Medulla oblongata (tissue), 1 donor: Measurements from ENCODE around the gene RPL29.

Experiments used
- DNase-seq: peaks from one replicate; pipeline ENCODE4 v3.0.0-alpha.2; 2015; ENCODE audit errors: extremely low spot score

The RPL29 gene

GRCh38 chr3:51966016-51966415 lies 29.7 kb downstream of the RPL29 start:
- peak; percentile 86 for DNase-seq

- no peak for DNase-seq
Observed at GRCh38 chr3:51964521-51964920, 31.2 kb downstream of the RPL29 start.

GRCh38 chr3:51963951-51964451 lies 31.7 kb downstream of the RPL29 start:
- DNase-seq, result peak; percentile 32

GRCh38 chr3:51962854-51963530 lies 32.7 kb downstream of the RPL29 start:
- DNase-seq, result peak; percentile 39

- no peak for DNase-seq
Observed at GRCh38 chr3:51961602-51962569, 33.8 kb downstream of the RPL29 start.

GRCh38 chr3:51961011-51961410 lies 34.7 kb downstream of the RPL29 start:
- no peak for DNase-seq

- no peak for DNase-seq
Observed at GRCh38 chr3:51960386-51960785, 35.3 kb downstream of the RPL29 start.

GRCh38 chr3:51959651-51960050 lies 36.0 kb downstream of the RPL29 start:
- no peak for DNase-seq

- DNase-seq, result no peak
Observed at GRCh38 chr3:51958603-51959521, 36.8 kb downstream of the RPL29 start.

GRCh38 chr3:51957520-51958205 lies 38.0 kb downstream of the RPL29 start:
- no peak for DNase-seq

- peak; percentile 61 for DNase-seq
Observed at GRCh38 chr3:51955893-51956770, 39.6 kb downstream of the RPL29 start.

GRCh38 chr3:51955175-51955892 lies 40.4 kb downstream of the RPL29 start, which contains the start of gene GPR62:
Gene GPR62, plus strand, starts transcription at chr3:51955381. Its CDS starts 272 bp downstream, at chr3:51955653.
- DNase-seq, result peak; percentile 89

- DNase-seq, result no peak
Observed at GRCh38 chr3:51954713-51955112, 41.0 kb downstream of the RPL29 start.

- peak; percentile 9 for DNase-seq
Observed at GRCh38 chr3:51954105-51954504, 41.6 kb downstream of the RPL29 start.

- DNase-seq, result no peak
Observed at GRCh38 chr3:51953445-51953844, 42.2 kb downstream of the RPL29 start.

GRCh38 chr3:51950899-51951298 lies 44.8 kb downstream of the RPL29 start:
- DNase-seq, result no peak

GRCh38 chr3:51949121-51949520 lies 46.6 kb downstream of the RPL29 start:
- no peak for DNase-seq

GRCh38 chr3:51948016-51948580 lies 47.6 kb downstream of the RPL29 start:
- DNase-seq, result no peak
